ENCODE measurements around the gene GDPD5. TPM values are rescaled to one million over a fixed set of nuclear protein-coding genes. Genes with fewer than 3 reads are reported as not detected.
A peak's percentile ranks its signal among the peaks of the same experiment; 100 is the strongest.

Gene GDPD5
- total RNA-seq, 3 donors from 2014 or later: 3.0 to 7.7 (median 4.6) TPM

DNA sequence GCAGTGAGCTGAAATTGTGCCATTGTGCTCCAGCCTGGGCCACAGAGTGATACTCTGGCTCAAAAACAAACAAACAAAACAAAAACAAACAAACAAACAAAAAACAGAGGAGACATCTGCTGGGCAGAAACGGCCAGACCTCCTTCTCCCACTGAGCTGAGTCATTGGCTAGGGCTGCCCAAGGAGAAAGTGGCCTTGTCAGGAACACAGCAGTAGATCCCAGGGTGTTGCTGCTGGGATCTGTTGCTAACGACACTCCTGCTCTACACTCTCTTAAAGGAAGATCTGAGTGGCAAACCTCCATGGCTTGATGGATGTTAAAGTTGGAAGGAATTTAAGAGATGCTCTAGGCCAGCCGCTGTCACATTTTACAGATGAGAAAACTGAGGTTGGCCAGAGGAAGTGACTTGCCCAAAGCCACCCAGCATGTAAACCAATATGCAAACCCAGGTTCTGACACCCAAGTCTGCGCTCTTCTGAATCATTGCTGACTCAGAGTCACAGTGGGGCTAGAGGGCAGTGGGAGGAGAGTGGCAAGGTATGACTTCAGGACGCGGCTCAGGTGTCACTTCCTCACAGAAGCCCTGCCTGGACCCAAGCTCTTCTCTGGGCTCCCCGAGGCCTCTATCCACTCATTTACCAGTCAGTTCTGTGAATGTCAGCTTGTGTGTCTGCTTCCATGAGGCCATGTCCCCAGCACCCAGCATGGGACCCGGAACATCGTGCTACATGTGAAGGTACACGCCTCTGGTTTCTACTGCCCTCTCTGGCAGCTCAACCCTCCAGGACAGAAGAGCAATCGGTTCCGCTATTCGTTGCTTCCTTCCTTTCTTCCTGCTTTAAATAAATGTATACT lies 11.3 kb upstream of the GDPD5 start:
- no peaks in the 10 kb centered on the region for H3K36me3 ChIP-seq (ENCODE audit: low read depth)
- ATAC-seq (peak; percentile 10), DNase-seq (no peak)
- TF ChIP-seq, protein P1, sequence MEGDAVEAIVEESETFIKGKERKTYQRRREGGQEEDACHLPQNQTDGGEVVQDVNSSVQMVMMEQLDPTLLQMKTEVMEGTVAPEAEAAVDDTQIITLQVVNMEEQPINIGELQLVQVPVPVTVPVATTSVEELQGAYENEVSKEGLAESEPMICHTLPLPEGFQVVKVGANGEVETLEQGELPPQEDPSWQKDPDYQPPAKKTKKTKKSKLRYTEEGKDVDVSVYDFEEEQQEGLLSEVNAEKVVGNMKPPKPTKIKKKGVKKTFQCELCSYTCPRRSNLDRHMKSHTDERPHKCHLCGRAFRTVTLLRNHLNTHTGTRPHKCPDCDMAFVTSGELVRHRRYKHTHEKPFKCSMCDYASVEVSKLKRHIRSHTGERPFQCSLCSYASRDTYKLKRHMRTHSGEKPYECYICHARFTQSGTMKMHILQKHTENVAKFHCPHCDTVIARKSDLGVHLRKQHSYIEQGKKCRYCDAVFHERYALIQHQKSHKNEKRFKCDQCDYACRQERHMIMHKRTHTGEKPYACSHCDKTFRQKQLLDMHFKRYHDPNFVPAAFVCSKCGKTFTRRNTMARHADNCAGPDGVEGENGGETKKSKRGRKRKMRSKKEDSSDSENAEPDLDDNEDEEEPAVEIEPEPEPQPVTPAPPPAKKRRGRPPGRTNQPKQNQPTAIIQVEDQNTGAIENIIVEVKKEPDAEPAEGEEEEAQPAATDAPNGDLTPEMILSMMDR (IDR thresholded peaks at IDR 0.05): no peak
- intact Hi-C loops (cut with DNase I, micrococcal nuclease): no loop called here
- H3K4me3 ChIP-seq: no peak overlapping the region
- no peaks in the 10 kb centered on the region for H3K4me1 ChIP-seq (ENCODE audit: low read depth)
- H3K9me3 ChIP-seq: no peaks in the 10 kb centered on the region

DNA sequence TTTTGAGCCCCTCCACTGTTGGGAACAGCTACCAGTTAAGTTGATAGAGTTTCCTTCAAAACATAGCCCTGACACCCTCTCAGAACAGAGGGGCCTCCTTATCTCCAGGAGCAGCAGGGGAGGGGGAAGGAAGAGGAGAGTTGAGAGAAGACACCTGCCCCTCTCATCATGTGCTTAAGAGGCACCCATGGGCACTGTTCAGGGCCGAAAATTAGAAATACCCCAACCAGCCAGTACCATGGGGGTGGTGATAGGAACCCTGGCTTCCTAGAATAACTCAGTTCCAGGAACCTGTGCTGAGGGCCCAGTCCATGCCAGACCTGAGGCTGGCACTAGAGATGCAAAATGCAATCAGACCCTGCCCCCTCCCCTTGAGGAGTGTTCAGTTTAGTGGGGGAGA lies 9.3 kb upstream of the GDPD5 start:
- DNase-seq: no peak
- TF ChIP-seq, protein P1 (IDR thresholded peaks at IDR 0.05): no peak
- Histone ChIP-seq H3K9me3 (no peaks in the 10 kb centered on the region), H3K36me3 (ENCODE audit: low read depth) (no peaks in the 10 kb centered on the region), H3K4me3 (no peak overlapping the region), H3K4me1 (ENCODE audit: low read depth) (no peaks in the 10 kb centered on the region)
- no peak for ATAC-seq
- intact Hi-C loops (cut with DNase I, micrococcal nuclease): no loop called here

DNA sequence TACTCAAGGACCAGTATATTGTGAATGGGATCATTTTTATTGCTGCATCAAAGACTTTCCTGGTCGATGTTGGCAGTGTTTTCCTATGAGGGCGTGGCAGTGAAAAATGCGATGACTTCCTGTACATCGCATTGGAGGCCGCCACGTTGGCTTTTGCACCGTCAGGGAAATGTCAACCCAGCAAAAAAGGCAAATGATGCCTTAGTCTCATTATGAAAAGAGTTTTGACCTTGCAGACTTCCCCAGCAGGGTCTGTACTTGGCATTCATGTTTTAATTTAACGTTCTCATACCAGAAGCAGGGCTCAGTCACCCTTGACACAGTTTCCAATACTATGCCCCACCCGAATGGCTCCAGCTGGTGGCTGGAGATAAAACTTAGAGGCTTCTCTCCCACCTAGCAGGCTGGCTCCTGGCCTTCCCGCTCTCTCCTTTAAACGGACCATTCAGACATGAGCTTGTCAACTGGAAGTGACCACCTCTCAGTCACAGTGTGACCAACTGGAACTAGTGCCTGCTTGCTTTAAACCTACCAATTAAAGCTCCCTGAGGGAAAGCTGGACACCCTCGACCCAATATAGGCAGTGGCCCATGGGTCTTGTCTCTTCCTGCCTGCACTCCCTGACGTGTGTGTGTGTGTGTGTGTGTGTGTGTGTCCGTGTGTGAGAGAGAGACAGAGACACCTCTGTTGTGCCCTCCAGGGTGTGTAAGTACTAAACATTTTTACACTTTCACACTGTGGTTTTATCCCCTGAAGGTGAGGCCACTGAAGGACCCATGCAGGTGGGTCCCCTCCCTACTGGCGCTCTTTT lies 8.7 kb upstream of the GDPD5 start:
- DNase-seq (peak in 2 of 3 donors; percentile 59 to 81), ATAC-seq (peak; percentile 83)
- Histone ChIP-seq H3K4me1 (ENCODE audit: low read depth) (no peaks in the 10 kb centered on the region), H3K4me3 (no peak overlapping the region), H3K9me3 (no peaks in the 10 kb centered on the region), H3K36me3 (ENCODE audit: low read depth) (no peaks in the 10 kb centered on the region)
- TF ChIP-seq, protein P1 (IDR thresholded peaks at IDR 0.05): no peak
- intact Hi-C loops (cut with DNase I, micrococcal nuclease): no loop called here

DNA sequence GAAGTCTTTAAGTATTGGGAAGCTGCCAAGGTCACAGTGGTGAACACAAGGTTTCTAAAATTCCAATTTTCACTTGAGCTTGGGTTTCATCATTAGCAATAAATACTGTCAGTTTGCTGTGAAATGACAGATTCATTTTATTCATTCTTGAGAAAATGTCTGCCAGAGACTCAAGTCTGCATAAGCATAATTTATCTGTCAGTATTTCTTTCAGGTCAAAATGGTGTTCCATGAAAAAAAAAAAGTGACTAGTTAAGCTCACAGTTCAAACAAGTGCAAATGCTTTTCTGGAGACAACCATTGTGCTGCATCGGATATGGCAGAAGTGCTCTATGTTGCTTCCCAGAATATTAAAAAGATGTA lies 8.1 kb upstream of the GDPD5 start:
- ATAC-seq (no peak), DNase-seq (no peak)
- H3K4me3 ChIP-seq: no peak overlapping the region
- no peaks in the 10 kb centered on the region for H3K4me1 ChIP-seq (ENCODE audit: low read depth)
- H3K36me3 ChIP-seq (ENCODE audit: low read depth): no peaks in the 10 kb centered on the region
- intact Hi-C loops (cut with DNase I, micrococcal nuclease): loop anchor here (2.0 kb wide), 1 partner anchor 89 kb away; no protein-coding TSS in a partner anchor
- no peaks in the 10 kb centered on the region for H3K9me3 ChIP-seq
- TF ChIP-seq, protein P1 (IDR thresholded peaks at IDR 0.05): no peak

DNA sequence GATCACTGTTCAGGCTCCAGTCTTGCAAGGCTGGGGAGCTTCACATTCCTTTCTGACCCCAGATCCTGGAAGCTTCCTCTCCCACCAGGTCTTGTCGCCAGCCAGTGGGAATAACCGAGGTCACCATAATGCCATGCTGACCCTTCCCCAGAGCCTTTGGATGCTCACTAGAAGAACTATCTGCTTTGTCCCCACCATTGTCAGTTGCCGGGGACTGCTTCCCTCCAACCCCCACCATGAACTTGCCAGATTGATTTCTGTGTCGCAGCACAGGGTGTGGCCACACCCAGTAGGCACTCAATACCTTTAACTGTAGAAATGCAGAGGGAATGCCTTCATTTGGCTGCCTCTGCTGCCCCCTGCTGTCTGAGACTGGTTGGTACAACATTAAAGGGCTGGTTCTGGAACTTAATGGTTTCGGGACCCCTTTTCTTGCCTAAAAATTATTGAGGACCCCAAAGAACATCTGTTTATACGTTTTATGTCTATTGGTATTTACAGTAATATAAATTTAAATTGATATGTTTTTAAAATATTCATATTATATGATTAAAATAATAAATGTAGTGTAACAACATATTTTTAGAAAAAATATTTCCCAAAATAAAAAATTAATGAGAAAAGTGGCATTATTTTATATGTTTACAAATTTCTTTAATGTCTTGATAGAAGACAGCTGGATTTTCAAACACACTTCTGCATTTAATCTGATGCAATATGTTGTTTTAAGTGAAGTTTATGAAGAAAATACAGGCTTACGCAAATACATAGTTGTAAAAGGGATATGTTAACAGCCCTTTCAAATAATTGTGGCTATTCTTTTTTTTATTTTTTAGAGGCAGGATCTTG lies 6.7 kb upstream of the GDPD5 start:
- no peaks in the 10 kb centered on the region for H3K36me3 ChIP-seq (ENCODE audit: low read depth)
- intact Hi-C loops (cut with DNase I, micrococcal nuclease): loop anchor here (2.0 kb wide), 1 partner anchor 88 kb away; no protein-coding TSS in a partner anchor
- H3K9me3 ChIP-seq: no peaks in the 10 kb centered on the region
- TF ChIP-seq, protein P1 (IDR thresholded peaks at IDR 0.05): peak; percentile 64
- H3K4me1 ChIP-seq (ENCODE audit: low read depth): no peaks in the 10 kb centered on the region
- DNase-seq: peak; percentile 63 to 84 (median 79)
- H3K4me3 ChIP-seq: no peak overlapping the region
- peak; percentile 83 for ATAC-seq
